HL-60 (cell line): Measurements from ENCODE around the gene YPEL1.

Experiments
- CTCF ChIP-seq: IDR thresholded peaks from one replicate; pipeline ENCODE4 v1.5.1; 2011; ENCODE audit warnings: low read length, control low read depth, inconsistent platforms; ENCODE audit not compliant: insufficient read depth
- POLR2AphosphoS5 ChIP-seq: IDR thresholded peaks from 2 replicates; pipeline ENCODE4 v1.6.1; 2012; ENCODE audit warnings: low read depth
- REST ChIP-seq: IDR thresholded peaks from 2 replicates; pipeline ENCODE4 v1.6.1; 2012; ENCODE audit warnings: low read depth; ENCODE audit not compliant: insufficient replicate concordance
- SPI1 ChIP-seq: IDR thresholded peaks from 2 replicates; pipeline ENCODE4 v1.6.1; 2012; ENCODE audit warnings: low read depth, mild to moderate bottlenecking, borderline replicate concordance

GRCh38 chr22:21739828-21740377 is 4.3 kb upstream of the YPEL1 start:
- TF ChIP-seq SPI1, result no peak
- TF ChIP-seq CTCF, result no peak
- TF ChIP-seq REST, result no peak
- TF ChIP-seq POLR2AphosphoS5, result no peak
